GM23338 (cell line): ENCODE data around the gene KRT84. TPM values are rescaled to one million over a fixed set of nuclear protein-coding genes. Genes with fewer than 3 reads are reported as not detected.
A peak's percentile ranks its signal among the peaks of the same experiment; 100 is the strongest.

ENCODE experiments used
- ATAC-seq: fragments of 200-7000 bp; cut with Tn5 transposase; 3 replicates; pipeline ENCODE4 v1.9.1; 2020
- DNase-seq: peaks from one replicate; pipeline ENCODE4 v3.0.0-alpha.2; 2015; ENCODE audit warnings: low spot score
- H2AFZ ChIP-seq: fragments of 200-600 bp; sonication (generic); 2 replicates; pipeline ENCODE4 v1.8.0; 2016; ENCODE audit warnings: antibody characterized with exemption, mild to moderate bottlenecking, moderate library complexity
- H3F3A ChIP-seq: fragments of 200-600 bp; sonication (generic); replicated peaks from 2 replicates; pipeline ENCODE4 v1.8.0; 2017; ENCODE audit warnings: antibody characterized with exemption, mixed run types, low read depth
- H3K27ac ChIP-seq: fragments of 200-600 bp; sonication (generic); 2 replicates; pipeline ENCODE4 v1.6.1; 2016; ENCODE audit warnings: low read depth
- H3K27me3 ChIP-seq: fragments of 200-600 bp; sonication (generic); 2 replicates; pipeline ENCODE4 v1.8.0; 2016; ENCODE audit warnings: mild to moderate bottlenecking, mixed run types, moderate library complexity; ENCODE audit not compliant: insufficient read depth
- H3K36me3 ChIP-seq: fragments of 200-600 bp; sonication (generic); 2 replicates; pipeline ENCODE4 v1.8.0; 2016; ENCODE audit warnings: mild to moderate bottlenecking; ENCODE audit not compliant: insufficient read depth
- H3K4me1 ChIP-seq: fragments of 200-600 bp; sonication (generic); 2 replicates; pipeline ENCODE4 v1.8.0; 2016; ENCODE audit warnings: mild to moderate bottlenecking, moderate library complexity; ENCODE audit not compliant: insufficient read depth
- H3K4me2 ChIP-seq: fragments of 200-600 bp; sonication (generic); 2 replicates; pipeline ENCODE4 v1.7.1; 2017; ENCODE audit warnings: mixed run types
- H3K4me3 ChIP-seq: fragments of 200-600 bp; sonication (generic); 2 replicates; pipeline ENCODE4 v1.6.1; 2016; ENCODE audit warnings: mixed run types
- H3K79me2 ChIP-seq: fragments of 200-600 bp; sonication (generic); replicated peaks from 2 replicates; pipeline ENCODE4 v1.8.0; 2017; ENCODE audit warnings: mild to moderate bottlenecking; ENCODE audit not compliant: insufficient read depth
- H3K9me2 ChIP-seq: fragments of 200-600 bp; sonication (generic); 2 replicates; pipeline ENCODE4 v1.8.0; 2017; ENCODE audit not compliant: insufficient read depth
- H4K20me1 ChIP-seq: fragments of 200-600 bp; sonication (generic); replicated peaks from 2 replicates; pipeline ENCODE4 v1.8.0; 2017; ENCODE audit warnings: mild to moderate bottlenecking; ENCODE audit not compliant: insufficient read depth
- H3K27ac Mint-ChIP-seq: 2 replicates; pipeline ENCODE4 v1.8.0; 2020; ENCODE audit warnings: inconsistent platforms, mild to moderate bottlenecking, moderate library complexity, mixed read lengths
- H3K27me3 Mint-ChIP-seq: 3 replicates; pipeline ENCODE4 v1.8.0; 2022; ENCODE audit warnings: low read depth, mild to moderate bottlenecking, moderate library complexity, mixed read lengths, inconsistent platforms; ENCODE audit not compliant: insufficient read depth, poor library complexity
- H3K36me3 Mint-ChIP-seq: 3 replicates; pipeline ENCODE4 v1.8.0; 2021; ENCODE audit warnings: low read depth, mild to moderate bottlenecking, inconsistent platforms, moderate library complexity, mixed read lengths
- H3K4me1 Mint-ChIP-seq: 3 replicates; pipeline ENCODE4 v1.8.0; 2020; ENCODE audit warnings: mild to moderate bottlenecking, inconsistent platforms, mixed read lengths
- H3K4me3 Mint-ChIP-seq: 3 replicates; pipeline ENCODE4 v1.8.0; 2021; ENCODE audit warnings: moderate library complexity, mild to moderate bottlenecking, inconsistent platforms, mixed read lengths
- H3K9me3 Mint-ChIP-seq: 3 replicates; pipeline ENCODE4 v1.8.0; 2020; ENCODE audit warnings: moderate library complexity, mild to moderate bottlenecking, inconsistent platforms, mixed read lengths
- CTCF ChIP-seq, 2 experiments: fragments of 200-600 bp in 1 of 2; sonication (generic) in 1 of 2; conservative IDR thresholded peaks; 2 replicates each; pipeline versions ENCODE4 v1.5.1 to v1.6.1; 2016 to 2017; ENCODE audit warnings: antibody characterized with exemption in 2 of 2, low read depth in 2 of 2, mild to moderate bottlenecking in 2 of 2, moderate library complexity in 1 of 2
- EZH2 ChIP-seq: fragments of 200-600 bp; sonication (generic); IDR thresholded peaks from one replicate; pipeline ENCODE4 v1.8.0; 2017; ENCODE audit warnings: antibody characterized with exemption, mild to moderate bottlenecking, low read depth; ENCODE audit not compliant: unreplicated experiment
- EZH2phosphoT487 ChIP-seq: fragments of 200-600 bp; sonication (generic); IDR thresholded peaks from one replicate; pipeline ENCODE4 v1.8.1; 2018; ENCODE audit warnings: antibody characterized with exemption; ENCODE audit not compliant: unreplicated experiment
- JUNB ChIP-seq: IDR thresholded peaks from one replicate; pipeline ENCODE4 v1.6.1; 2016; ENCODE audit warnings: antibody characterized with exemption; ENCODE audit not compliant: unreplicated experiment
- POLR2AphosphoS5 ChIP-seq: IDR thresholded peaks from 2 replicates; pipeline ENCODE4 v1.6.1; 2016; ENCODE audit warnings: antibody characterized with exemption, low read depth
- ZNF114 ChIP-seq: fragments of 250-450 bp; sonication (Bioruptor Pico); IDR thresholded peaks from 2 replicates; pipeline ENCODE4 v1.5.0; 2020; ENCODE audit warnings: mild to moderate bottlenecking, moderate library complexity
- ZNF462 ChIP-seq: fragments of 250-450 bp; sonication (Bioruptor Pico); IDR thresholded peaks from 2 replicates; pipeline ENCODE4 v1.5.0; 2020; ENCODE audit warnings: mild to moderate bottlenecking, moderate library complexity
- polyA plus RNA-seq: library from polyadenylated mRNA; unstranded; fragments of >200 nt; fragmentation: Nextera tagmentation; extraction: Ambion mirVana; gene quantifications from 2 replicates; pipeline ENCODE4 v1.2.1, GENCODE V29; 2016
- total RNA-seq: library from RNA; depleted of rRNA; stranded (reverse); fragments of >200 nt; shearing (Covaris generic); gene quantifications from 2 replicates; pipeline ENCODE4 v1.2.3, GENCODE V29; 2014

The KRT84 gene
- total and polyA plus RNA-seq, 2 experiments from 2014 or later, result not detected

- Mint-ChIP-seq H3K4me1 (peaks cover 9% of the 10 kb centered on the region), H3K27ac (no peak overlapping the region), H3K9me3 (no peaks in the 10 kb centered on the region), H3K4me3 (no peak overlapping the region), H3K36me3 (no peaks in the 10 kb centered on the region), H3K27me3 (no peaks in the 10 kb centered on the region)
- Histone ChIP-seq H3K79me2 (no peaks in the 10 kb centered on the region), H4K20me1 (no peaks in the 10 kb centered on the region), H2AFZ (no peak overlapping the region), H3K4me3 (no peak overlapping the region), H3K4me1 (no peaks in the 10 kb centered on the region), H3K4me2 (no peak overlapping the region), H3K27me3 (no peaks in the 10 kb centered on the region), H3K36me3 (no peaks in the 10 kb centered on the region), H3K27ac (no peak overlapping the region), H3K9me2 (no peaks in the 10 kb centered on the region), H3F3A (no peaks in the 10 kb centered on the region)
- no peak for ATAC-seq
- TF ChIP-seq CTCF (conservative IDR thresholded peaks at IDR 0.05; ENCODE audit: low read depth in 2 of 2) (peak in 1 of 2 experiments; percentile 14; a peak in 1 of 4 replicates), EZH2phosphoT487 (no peak)
- DNase-seq, result no peak
Observed at GRCh38 chr12:52356031-52356761, 29.3 kb downstream of the KRT84 start.

- TF ChIP-seq EZH2 (no peak), ZNF462 (CRISPR knock-in tag) (no peak), ZNF114 (no peak), CTCF (conservative IDR thresholded peaks at IDR 0.05; ENCODE audit: low read depth in 2 of 2) (no peak), JUNB (no peak), POLR2AphosphoS5 (no peak)
- H3F3A ChIP-seq, result no peaks in the 10 kb centered on the region
- H3K4me1 Mint-ChIP-seq, result peaks cover 9% of the 10 kb centered on the region
Observed at GRCh38 chr12:52355176-52355575, 30.3 kb downstream of the KRT84 start.

More at GRCh38 chr12:52355176-52355575, 30.3 kb downstream of the KRT84 start:
- Histone ChIP-seq H3K79me2 (no peaks in the 10 kb centered on the region), H3K27me3 (no peaks in the 10 kb centered on the region), H3K4me3 (no peak overlapping the region), H3K4me1 (no peaks in the 10 kb centered on the region), H3K4me2 (no peak overlapping the region), H3K36me3 (no peaks in the 10 kb centered on the region), H3K27ac (no peak overlapping the region), H2AFZ (no peak overlapping the region), H3K9me2 (no peaks in the 10 kb centered on the region), H4K20me1 (no peaks in the 10 kb centered on the region; the same call in 1 of the 2 replicates)
- Mint-ChIP-seq H3K27me3 (no peaks in the 10 kb centered on the region), H3K27ac (no peak overlapping the region), H3K9me3 (no peaks in the 10 kb centered on the region), H3K36me3 (no peaks in the 10 kb centered on the region), H3K4me3 (no peak overlapping the region)
- DNase-seq (no peak), ATAC-seq (no peak)
